Stimulated activated CD8-positive, alpha-beta memory T cell treated with anti-CD3 and anti-CD28 coated beads, Interleukin-7, amount 100 ng/mL, for 24 hours (primary cell): ENCODE measurements around the gene CACNA1E.

Experiments
- DNase-seq: peaks from one replicate; pipeline ENCODE4 v3.0.0-alpha.2; 2020; ENCODE audit warnings: low read depth

The CACNA1E gene

DNA sequence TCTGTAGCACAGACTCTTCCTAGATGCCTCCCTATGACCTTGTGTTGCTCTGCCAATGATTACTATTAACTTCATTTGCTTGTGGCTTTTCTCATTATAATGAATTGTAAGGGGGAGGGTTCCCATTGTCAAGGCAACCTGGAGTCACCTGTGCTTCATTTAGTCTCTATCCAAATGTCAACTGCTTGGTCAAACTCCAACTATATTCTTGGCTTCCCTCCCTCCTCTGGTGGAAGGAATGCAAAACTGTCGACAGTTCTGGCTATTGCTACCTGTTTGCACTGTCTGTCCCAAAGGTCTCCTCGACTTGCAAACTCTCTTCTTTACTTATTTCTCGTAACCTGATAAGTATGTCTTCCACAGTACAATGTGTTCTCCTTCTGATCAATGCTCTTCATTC lies 100.3 kb downstream of the CACNA1E start:
- no peak for DNase-seq

DNA sequence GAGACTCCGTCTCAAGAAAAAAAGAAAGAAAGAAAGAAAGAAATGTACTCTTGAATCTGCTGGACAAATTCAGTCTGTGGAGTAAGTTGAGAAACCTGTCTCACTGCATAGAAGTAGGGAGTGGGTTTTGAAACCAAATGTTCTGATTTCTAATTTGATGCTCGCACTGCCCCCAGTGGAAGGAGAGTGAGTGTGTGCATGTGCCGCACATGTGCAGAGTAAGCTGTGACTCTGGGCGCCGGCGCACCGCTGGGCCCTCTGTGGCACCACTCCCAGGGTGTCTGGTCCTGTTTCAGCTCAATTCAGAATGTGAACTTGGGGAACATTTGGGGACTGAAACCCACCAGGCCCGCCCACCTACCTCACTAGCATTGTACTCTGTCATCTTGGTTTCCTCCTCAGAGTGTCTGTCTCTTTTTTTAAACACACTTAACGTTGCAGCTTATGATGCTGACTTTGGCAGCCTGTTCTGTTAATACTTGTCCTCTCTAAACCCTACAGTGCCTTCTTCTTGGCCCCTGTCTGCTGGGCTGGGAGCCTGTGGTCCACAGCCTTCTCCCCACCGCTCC lies 104.6 kb downstream of the CACNA1E start:
- no peak for DNase-seq

DNA sequence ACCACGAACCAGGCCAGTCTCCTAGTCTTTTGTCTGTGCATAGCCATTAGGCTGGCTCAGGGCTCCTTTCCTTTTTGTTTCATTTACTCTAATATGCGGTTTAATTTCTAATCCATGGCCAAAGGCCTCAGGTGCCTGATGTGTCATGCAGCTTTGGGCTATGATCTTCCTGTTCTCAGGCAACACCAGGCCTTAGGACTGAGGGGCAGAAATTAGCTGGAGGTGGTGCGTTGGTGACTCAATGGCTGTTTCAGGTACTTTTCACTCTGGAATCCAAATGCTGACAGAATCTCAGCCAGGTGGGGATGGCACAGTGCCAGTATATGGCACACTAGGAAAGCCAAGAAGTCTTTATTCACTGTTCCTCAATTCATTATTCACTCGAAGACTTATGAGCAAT lies 105.3 kb downstream of the CACNA1E start:
- no peak for DNase-seq

DNA sequence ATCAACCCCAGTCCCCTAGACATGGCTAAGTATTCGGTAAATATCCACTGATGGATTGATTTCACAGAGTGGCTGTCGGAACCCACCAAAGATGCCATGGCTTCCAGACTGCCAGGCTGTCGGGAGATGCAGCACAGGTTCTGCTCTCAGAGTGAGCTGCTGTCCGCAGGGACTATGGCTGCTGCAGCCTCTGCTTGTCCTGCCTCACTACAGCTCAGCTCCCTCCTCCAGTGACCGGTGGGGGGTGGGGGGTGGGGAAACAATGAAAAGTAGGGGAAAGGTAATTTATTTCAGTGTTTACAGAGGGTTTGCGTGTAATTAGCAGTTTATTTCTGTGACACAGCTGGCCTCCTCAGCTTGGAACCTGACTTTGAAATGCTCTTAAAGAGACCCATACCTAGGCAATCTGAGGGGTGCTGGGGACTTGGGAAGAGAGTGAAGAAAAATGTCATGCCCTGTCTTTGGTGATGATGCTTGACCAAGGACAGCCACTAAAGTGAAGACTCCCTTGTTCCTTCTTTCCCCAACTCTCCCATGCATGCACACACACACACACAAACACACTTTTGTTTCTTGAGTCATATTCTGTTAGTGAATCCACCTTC lies 109.0 kb downstream of the CACNA1E start:
- DNase-seq: no peak

DNA sequence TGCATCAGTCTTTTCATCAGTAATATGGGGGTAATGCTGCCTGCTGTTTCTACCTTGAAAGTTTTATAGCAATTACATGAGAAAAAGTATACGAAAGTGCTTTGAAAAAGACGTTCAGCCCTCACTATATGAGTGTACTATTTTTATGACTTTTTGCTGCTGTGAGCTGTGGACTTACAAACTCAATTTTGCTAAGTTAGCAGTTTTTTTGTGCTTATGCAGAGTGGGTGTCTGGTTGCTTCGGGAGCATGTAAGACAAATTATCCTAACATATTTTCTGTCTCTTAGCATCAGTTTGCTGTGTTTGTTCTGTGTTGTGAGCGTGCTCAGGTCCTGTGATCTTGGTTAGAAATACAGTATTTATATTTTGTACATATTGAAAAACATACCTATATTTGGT lies 109.7 kb downstream of the CACNA1E start:
- no peak for DNase-seq

DNA sequence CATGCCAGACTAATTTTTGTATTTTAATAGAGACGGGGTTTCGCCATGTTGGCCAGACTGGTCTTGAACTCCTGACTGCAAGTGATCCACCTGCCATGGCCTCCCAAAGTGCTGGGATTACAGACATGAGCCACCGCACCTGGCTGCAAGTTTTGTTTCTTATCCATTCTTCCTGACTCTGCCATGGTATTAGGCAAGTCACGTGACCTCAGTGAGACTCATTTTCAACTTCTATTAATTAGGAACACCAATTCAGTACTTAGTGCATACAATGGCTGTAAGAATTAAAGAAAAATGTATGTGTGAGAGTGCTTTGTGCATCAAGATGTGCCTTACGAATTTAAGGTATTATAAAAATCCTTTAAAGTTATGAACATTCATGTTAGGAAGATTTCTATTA lies 111.2 kb downstream of the CACNA1E start:
- no peak for DNase-seq

DNA sequence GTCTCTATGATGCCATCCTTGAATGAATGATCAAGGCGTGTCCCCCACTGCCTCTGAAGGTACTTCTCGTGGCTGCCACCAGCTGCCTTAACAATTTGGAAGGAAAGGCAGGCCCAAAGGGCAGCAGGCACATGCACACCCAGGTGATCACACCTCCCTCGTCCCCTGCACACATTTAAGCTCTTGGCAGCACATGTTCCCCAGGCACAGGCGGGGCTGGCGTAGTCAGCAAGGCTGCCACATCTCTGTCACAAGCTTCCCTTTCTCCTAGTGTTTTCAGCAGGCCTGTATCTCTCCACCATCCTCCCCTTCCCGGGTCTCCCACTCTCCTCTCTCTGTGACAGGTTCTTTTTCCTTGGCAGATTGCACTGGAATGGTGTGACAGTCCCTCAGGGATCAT lies 111.9 kb downstream of the CACNA1E start:
- no peak for DNase-seq

DNA sequence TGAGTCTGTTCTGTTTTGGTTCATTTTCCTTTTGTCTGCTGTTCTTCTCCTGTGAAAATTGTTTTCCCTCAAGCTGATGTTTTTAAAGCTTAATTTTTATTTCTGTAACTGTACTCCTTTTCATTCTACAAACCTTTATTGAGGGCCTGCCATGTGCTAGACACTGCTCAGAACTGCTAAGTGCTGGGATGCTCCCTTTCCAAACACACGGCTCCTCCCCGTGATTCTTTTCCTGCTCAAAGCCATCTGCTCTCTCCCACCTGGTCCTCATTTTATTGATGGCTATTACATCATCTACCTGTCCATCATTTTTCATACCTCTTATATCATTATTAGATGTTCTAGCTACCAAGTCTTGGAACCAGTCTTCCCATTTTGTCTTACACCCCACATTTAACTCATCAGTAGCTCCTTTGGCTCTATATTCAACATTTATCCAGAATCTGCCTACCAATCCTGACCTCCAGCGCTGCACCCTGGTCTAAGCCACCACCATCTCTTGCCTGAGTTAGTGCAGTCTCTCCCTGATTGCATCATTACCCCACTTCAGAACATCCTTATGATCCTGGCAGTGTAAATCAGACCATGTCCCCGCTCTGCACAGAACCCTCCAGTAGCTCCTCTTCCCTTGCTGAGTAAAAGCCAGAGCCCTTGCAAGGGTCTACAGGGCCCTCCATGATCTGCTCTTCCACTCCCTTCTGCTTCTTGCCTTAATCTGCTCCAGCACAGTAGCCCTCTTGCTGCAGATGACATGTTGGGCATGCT lies 118.1 kb downstream of the CACNA1E start:
- no peak for DNase-seq

DNA sequence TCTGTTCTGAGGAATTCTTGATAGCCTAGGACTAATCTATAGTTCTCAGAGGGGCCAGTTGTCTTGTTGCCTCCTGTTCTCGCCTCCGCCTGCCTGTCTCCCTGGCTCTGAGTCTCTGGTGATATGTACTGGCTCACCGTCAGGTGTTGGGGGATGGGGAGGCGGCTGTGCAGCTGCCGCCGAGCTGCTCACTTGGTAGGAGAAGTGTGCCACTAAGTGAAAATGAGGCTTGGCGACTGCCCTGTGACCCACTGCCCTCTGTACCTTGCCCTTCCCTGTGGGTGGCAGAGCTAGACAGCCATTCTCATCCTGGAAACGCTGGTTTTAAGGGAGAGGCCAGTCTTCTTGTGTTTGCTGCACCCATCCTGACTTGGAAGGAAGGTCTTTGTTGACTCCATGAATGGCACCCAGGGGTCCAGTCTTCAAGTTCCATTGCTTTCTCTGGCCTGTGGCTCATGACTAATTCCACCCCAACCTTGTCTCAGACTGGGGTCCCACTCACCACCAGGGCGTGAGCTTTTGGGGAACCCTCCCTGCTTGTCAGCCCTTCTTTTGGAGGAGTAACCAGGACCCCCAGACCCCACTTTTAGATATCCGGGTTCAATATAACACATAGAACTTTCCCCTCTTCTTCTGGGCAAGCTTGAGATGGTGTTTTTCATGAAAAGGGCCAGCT lies 120.6 kb downstream of the CACNA1E start:
- DNase-seq: no peak

DNA sequence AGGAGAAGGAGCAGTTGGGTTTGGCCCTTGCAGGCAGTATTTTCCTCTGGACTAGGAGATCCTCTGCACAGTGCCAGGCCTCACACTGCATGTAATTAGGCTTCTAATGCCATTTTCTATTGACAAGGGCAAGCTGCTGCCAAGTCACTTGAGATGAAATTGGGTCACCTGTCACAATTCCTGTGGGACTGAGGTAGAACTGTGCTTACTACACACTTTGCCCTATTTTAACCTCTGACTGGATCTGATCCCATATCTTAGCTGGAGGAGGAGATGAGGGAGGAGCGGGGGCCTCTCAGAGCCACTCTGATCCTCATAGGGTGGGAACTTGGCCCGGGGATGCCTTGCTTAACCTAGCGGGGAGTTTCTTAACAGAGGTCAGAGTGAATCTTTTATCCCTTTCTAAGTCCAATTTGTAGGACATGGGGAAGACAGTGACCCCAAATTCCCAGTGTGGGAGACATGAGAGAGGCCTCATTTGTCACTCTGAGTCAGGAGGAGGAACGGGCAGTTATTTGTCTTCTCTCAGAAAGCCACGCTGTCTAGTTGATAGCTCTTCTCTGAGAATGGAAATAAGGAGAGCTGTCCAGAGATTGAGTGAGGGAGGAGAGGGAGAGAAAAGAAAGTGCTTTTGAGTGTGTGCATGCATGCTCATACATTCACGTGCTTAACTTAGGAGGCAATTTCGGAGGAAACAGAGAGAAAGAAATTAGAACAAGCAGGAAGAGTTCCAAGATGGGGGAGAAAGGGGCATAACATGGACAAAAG lies 121.3 kb downstream of the CACNA1E start:
- no peak for DNase-seq

DNA sequence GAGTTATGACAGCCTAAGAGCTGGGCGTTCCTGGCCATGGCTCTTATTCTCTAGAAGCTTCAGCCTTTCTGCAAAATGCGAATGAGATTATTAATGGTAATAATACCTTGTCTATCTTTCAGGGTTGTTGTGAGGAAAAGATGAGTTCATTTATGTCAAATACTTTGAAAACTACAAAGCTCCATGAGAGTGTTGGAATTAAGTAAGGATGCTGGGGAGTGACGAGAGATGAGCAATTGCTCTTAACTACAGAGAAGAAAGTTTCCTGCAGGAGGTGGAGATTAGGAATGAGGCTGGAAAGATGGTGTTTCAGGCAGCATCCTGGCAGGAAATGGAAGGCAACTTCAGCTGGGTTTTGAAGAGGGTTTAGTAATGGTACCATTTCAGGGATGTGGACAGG lies 124.2 kb downstream of the CACNA1E start:
- no peak for DNase-seq

DNA sequence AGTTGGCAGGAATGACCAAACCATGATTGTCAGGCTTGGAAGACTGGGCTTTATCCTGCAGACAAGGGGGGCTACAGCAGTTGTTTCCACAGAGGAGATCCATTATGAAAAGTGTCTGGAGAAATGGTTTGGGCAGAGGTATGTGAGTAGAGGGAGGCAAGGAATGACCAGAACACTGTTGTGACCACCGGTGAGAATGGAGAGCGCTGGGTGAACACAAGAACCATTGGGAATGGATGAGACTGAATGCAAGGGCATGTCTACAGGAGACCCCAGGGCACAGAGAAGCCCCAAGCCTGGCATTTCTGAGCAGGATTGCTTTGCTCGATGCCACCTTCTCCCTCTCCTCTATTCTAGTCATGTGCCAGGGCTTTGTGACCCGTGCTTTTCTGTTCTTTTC lies 125.1 kb downstream of the CACNA1E start:
- no peak for DNase-seq

DNA sequence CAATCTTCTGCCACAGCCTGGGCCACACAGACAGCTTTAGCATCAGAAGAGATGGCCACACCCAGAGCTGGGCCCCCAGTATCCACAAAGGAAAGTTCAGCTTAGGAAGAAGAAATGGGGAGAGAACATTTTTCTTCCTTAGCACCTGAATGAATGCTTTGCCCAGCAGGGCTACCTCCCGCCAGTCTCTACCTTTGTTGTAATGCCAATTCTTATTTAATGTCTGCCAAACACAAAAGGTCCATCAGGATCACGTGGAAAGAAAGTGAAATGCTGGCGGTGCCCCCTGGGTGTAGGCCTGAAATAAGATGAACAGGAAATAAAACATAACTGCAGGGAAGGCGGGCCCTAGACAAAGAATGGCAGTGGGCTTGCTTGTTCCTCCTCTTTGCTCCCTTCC lies 125.6 kb downstream of the CACNA1E start:
- no peak for DNase-seq

DNA sequence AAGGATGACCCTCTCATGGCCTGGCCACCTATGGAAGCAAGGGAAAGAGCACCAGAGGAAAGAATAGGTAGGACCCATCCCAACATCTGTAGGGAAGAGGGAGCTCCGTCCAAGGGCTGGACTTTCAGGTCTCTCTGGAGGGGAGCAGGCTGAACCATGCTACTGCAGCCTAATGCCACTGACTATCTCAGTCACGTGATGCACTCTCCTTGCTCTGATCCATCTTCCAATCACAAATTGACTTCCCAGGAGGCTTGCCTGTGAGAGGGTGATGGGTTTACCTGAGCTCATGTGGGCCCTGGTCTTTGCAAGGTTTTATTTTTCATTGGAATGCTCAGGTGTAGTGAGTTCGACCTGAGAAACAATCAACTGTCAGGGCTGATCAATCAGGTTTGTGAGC lies 128.8 kb downstream of the CACNA1E start:
- DNase-seq: no peak

DNA sequence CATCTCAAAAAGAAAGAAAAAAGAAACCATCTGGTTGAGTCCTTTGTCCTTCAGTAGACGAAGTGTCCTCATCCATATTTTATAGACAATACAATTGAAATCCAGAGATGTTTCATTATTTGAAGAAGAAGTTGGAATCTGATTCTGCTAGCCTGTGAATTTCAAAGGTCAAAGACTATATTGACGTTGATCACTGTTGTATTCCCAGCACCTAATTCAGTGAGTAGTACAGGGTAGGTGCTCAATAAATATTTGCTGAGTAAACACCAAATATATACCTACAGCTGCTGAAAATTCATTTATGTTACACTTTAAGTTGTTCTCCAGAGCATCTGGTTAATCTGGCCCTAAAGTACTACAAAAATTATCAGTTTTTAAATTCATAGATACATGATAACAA lies 135.2 kb downstream of the CACNA1E start:
- DNase-seq: no peak

DNA sequence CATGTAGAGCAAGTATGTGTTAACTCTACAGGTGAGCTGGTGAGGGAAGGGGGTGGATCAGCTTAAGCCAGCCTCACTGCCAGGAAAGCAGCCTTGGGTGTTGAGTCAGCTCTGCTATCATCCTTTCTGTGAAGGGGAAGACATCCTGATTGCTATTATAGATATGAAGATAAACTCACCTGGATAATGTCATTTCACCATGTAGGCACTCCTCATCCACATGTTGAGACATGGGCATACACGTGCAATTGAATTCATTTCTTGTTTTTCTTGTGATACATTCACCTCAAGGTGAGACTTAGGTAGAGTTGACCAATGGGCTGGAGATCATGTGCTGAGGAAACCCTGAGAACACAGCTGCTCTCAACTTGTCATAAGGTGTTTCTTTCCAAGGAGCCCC lies 136.9 kb downstream of the CACNA1E start:
- DNase-seq: no peak

DNA sequence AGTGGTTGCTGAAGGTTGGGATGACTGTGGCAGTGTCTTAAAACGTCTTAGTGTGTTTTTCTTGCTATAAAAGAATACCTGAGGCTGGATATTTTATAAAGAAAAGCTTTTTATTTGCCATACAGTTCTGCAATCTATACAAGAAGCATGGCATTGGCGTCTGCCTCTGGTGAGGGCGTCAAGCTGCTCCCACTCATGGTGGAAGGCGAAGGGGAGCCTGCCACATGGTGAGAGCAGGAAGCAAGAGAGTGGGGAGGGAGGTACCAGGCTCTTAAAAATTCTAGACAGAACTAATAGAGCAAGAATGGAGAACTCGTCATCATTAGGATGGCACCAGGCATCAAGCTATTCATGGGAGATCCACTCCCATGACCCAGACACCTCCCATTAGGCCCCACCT lies 140.5 kb downstream of the CACNA1E start:
- DNase-seq: no peak

DNA sequence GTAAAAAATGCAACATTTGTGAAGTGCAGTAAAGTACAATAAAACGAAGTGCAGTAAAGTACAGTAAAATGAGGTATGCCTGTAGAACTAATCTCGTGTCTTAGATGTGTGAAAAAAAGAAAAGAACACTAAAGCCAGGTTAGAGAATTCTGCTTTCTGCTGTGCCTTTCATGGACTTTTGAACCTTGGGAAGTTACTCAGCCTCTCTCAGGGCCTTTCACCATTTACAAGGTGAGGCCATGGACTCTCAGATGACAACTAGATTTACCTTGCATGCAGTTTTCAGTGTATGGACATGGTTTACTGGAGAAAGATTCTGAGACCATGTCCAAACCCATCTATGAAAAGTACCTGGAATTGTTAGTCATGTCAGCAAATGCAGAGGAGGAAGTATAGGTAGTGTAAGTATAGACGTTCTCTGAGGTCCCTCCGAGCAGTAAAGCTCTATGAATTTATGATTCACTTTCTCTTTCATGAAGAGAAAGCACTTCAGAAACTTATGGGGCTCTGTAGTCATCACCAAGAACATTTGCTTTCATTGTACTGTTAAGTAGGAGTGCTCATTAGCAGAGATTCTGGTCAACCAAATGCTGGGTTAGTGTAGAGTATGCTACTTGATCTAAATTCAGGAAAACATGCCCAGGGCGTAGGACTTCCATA lies 143.1 kb downstream of the CACNA1E start:
- no peak for DNase-seq

DNA sequence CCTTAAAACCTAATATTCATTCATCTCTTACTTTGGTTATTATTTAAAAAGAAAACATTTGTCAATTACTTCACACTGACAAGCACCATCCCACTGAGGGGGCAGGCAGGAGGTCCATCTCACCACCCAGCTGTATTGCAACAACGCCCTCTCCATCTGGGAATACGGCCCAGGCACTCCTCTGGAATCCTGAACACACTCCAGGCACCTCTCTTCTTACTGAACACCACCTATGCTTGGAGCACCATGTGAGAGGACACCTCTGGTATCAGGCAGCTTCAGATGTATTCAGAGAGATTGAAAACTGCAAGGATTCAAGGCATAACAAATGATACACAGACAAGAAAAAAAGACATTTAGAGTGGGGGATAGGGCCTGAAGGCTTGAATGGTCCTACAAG lies 147.1 kb downstream of the CACNA1E start:
- DNase-seq: no peak

DNA sequence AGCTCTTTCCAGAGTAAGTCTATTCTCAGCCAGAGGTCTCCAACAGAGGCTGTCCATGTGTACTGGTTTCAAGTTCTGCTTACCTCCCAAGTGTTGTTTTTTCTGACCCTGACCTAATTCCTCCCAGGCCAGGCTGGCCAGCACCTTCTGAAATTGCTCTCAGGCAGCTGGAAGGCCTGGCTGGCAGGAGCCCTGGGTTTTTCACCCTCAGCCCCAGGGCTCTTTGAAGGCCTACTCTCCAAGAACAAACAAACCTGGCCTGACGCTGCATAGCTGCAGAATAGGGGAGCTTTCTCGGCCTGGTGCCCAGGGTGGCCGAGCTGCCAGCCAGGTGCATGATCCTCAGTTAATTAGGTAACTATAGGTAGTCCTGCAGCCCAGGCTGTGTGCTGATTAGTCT lies 147.5 kb downstream of the CACNA1E start:
- DNase-seq: no peak

DNA sequence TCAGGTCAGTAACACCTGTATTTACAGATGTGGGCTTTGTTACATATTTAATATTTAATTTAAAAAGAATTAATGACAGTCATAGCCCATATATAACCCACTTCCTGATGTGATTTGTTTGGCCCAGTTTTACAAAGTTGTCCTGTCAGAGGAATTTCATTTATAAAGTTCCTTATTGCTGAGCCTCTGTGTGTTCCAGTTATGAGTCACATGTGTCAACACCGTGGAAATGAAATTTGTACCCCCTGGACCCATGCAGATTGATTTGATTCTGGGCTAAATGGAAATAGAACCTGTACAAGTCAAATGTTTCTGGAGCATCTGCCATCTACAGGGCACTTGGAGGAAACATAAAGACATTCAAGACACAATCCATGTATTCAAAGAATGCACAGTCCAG lies 149.2 kb downstream of the CACNA1E start:
- DNase-seq: no peak

DNA sequence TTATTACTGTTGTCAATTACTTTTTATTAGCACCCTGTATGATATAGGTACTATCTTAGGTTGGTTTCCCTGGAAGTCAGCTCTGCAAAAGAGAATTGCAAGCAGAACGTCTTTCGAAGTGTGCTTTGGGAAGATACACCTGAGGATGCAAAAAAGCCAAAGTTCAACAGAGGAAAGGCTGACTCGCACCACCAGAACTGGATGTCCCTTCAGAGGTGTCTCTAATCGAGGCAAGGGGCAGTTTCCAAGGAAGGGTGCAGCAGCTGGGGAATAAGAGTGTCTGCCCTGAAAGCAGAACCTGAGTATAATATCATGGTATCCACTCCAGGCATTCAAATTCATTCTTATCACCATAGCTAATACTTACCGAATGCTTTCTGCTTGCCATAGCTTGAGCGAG lies 149.6 kb downstream of the CACNA1E start:
- DNase-seq: no peak
